ENCODE results near the gene PSMC3IP.
A peak's percentile ranks its signal among the peaks of the same experiment; 100 is the strongest.

Gene PSMC3IP

DNA sequence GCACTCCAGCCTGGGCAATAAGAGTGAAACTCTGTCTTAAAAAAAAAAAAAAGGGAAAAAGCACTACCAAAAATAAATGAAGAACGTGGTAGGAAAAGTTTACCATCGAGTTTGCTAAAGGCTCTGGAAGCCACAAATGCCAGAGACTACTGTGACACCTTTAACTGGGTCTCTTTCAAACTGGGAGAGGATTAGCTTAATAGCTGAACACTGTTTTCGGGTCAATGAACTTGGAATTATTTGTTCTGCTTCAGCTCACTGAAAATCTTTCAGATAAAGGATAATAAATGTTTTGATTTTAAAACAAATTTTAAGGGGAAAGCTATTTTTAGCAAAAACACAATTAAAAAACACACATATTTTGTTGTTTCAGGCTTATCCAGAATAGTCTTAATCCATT, 30.2 kb upstream of the PSMC3IP start:
- Histone ChIP-seq H3K9me3 (ENCODE audit: control extremely low read depth in 1 of 5, control insufficient read depth in 4 of 5, insufficient read depth in 2 of 5, low read depth in 1 of 5, low read length in 4 of 5) (no peaks in the 10 kb centered on the region), H3K36me3 (ENCODE audit: control insufficient read depth in 4 of 4, insufficient read depth in 4 of 4, low read length in 3 of 4) (peaks cover 2 to 15% (median 9%) of the 10 kb centered on the region in 4 experiments), H3K27ac (ENCODE audit: insufficient read depth in 1 of 2, low read depth in 1 of 2, low read length in 2 of 2, poor library complexity in 1 of 2, severe bottlenecking in 2 of 2) (peak overlapping the region; percentile 70 to 92), H3K4me1 (ENCODE audit: control extremely low read depth in 1 of 4, control insufficient read depth in 4 of 4, insufficient read depth in 4 of 4, low read length in 3 of 4) (peaks cover 5 to 31% (median 19%) of the 10 kb centered on the region in 4 experiments), H3K27me3 (replicated peaks in 2 of 5; ENCODE audit: control insufficient read depth in 4 of 5, insufficient read depth in 5 of 5, low read length in 4 of 5) (no peaks in the 10 kb centered on the region), H3K4me3 (ENCODE audit: control insufficient read depth in 1 of 7, extremely low read depth in 1 of 7, insufficient read depth in 4 of 7, low read depth in 2 of 7, low read length in 6 of 7) (peak overlapping the region in 5 of 7 experiments; percentile 95 to 100 (median 98))
- no peak for DNase-seq
- WGBS (ENCODE audit: insufficient coverage): 80% methylated on average over 2 of the region's 3 CpGs
- CTCF ChIA-PET: interaction anchor here (0.6 to 2.6 kb wide), 15 partner anchors 10 to 217 kb away, joined by 3 to 10 read pairs (median 4); partner anchors contain the start of gene PSMC3IP
- POLR2A ChIA-PET: interaction anchor here (1.3 to 3.0 kb wide), 4 partner anchors 30 to 70 kb away, joined by 3 to 14 read pairs (median 4); partner anchors contain the start of gene PSMC3IP

DNA sequence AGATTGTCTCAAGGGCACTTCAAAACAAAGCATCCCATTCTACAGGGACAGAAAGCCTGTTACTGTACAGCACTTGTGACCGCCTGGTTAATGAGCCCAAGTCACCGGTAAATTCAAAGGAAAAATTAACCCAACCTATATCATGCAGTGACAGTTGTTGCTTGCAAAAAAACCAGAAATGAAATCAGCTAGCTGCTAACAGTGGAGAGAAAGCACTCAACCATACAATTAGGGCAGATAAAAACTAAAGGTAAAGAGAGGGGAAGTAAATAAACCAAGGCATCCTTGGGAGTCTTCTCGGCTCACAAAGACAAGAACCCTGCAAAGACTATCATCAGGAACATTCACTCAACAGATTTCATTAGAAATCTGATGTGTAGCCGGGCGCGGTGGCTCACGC, 25.8 kb upstream of the PSMC3IP start:
- Histone ChIP-seq H3K4me1 (ENCODE audit: control extremely low read depth in 1 of 4, control insufficient read depth in 4 of 4, insufficient read depth in 4 of 4, low read length in 3 of 4) (peaks cover 5 to 23% (median 9%) of the 10 kb centered on the region in 4 experiments), H3K36me3 (ENCODE audit: control insufficient read depth in 4 of 4, insufficient read depth in 4 of 4, low read length in 3 of 4) (peaks cover 0 to 5% (median 2%) of the 10 kb centered on the region in 4 experiments), H3K27me3 (replicated peaks in 2 of 5; ENCODE audit: control insufficient read depth in 4 of 5, insufficient read depth in 5 of 5, low read length in 4 of 5) (no peaks in the 10 kb centered on the region), H3K4me3 (ENCODE audit: control insufficient read depth in 1 of 7, extremely low read depth in 1 of 7, insufficient read depth in 4 of 7, low read depth in 2 of 7, low read length in 6 of 7) (no peak overlapping the region), H3K9me3 (ENCODE audit: control extremely low read depth in 1 of 5, control insufficient read depth in 4 of 5, insufficient read depth in 2 of 5, low read depth in 1 of 5, low read length in 4 of 5) (no peaks in the 10 kb centered on the region), H3K27ac (ENCODE audit: insufficient read depth in 1 of 2, low read depth in 1 of 2, low read length in 2 of 2, poor library complexity in 1 of 2, severe bottlenecking in 2 of 2) (no peak overlapping the region)
- ChIA-PET CTCF (no interaction called here), POLR2A (no interaction called here)
- DNase-seq: no peak
- WGBS (ENCODE audit: insufficient coverage): 93% methylated on average over 6 of the region's 7 CpGs

DNA sequence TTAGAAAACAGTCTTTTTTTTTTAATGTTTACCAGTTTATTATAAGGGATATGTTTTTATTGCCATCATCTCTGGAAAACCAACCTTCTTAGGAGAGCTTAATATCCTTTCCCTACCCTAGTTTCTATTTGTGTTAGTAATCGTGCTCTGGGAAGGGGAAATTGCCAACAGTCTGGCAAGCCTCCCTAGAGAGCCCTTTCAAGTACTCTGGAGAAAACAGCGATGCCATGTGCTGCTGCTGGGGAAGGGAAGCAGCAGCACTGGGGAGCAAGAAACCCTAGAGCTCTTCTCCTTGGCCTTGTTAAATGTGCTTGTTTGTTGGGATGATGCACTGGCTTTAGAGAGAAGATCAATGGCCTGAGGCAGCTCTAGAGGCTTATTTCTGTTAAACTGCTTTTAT, 21.4 kb upstream of the PSMC3IP start:
- WGBS (ENCODE audit: insufficient coverage): no CpG with 5 or more reads among the region's 2 CpGs
- no peaks in the 10 kb centered on the region for H3K9me3 ChIP-seq (ENCODE audit: control extremely low read depth in 1 of 5, control insufficient read depth in 4 of 5, insufficient read depth in 2 of 5, low read depth in 1 of 5, low read length in 4 of 5)
- H3K4me3 ChIP-seq (ENCODE audit: control insufficient read depth in 1 of 7, extremely low read depth in 1 of 7, insufficient read depth in 4 of 7, low read depth in 2 of 7, low read length in 6 of 7): no peak overlapping the region
- H3K27me3 ChIP-seq (replicated peaks in 2 of 5; ENCODE audit: control insufficient read depth in 4 of 5, insufficient read depth in 5 of 5, low read length in 4 of 5): no peaks in the 10 kb centered on the region
- ChIA-PET CTCF (interaction anchor here (0.6 to 1.9 kb wide), 4 partner anchors 13 to 81 kb away, joined by 3 to 7 read pairs (median 3); no protein-coding TSS in a partner anchor), POLR2A (interaction anchor here (0.7 kb wide), 2 partner anchors 20 to 182 kb away, joined by 3 to 5 read pairs; no protein-coding TSS in a partner anchor)
- H3K27ac ChIP-seq (ENCODE audit: insufficient read depth in 1 of 2, low read depth in 1 of 2, low read length in 2 of 2, poor library complexity in 1 of 2, severe bottlenecking in 2 of 2): peak overlapping the region in 1 of 2 experiments; percentile 29
- H3K36me3 ChIP-seq (ENCODE audit: control insufficient read depth in 4 of 4, insufficient read depth in 4 of 4, low read length in 3 of 4): peaks cover under 1 to 5% (median 3%) of the 10 kb centered on the region in 4 experiments
- no peak for DNase-seq
- peaks cover 0 to 5% (median 0%) of the 10 kb centered on the region in 4 experiments for H3K4me1 ChIP-seq (ENCODE audit: control extremely low read depth in 1 of 4, control insufficient read depth in 4 of 4, insufficient read depth in 4 of 4, low read length in 3 of 4)

DNA sequence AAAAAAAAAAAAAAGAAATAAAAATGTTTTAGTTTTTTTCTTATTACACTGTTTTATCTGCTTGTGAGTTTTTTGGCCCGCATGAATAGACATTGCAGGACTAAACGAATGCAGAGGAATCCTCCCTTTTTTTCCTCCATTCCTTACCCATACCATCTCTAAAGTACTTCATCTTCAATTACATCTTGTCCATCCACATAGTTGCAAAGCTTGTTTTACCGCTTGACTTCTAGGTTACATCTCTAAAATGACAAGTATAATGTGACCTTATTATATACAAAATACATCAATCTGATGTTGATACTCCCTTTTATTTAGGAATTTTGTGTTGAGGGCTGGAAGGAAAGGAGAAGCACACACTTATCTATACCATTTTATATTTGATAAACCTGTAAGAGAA, 18.9 kb upstream of the PSMC3IP start:
- DNase-seq: no peak
- H3K36me3 ChIP-seq (ENCODE audit: control insufficient read depth in 4 of 4, insufficient read depth in 4 of 4, low read length in 3 of 4): peaks cover 6 to 9% (median 7%) of the 10 kb centered on the region in 4 experiments
- no CpG with 5 or more reads among the region's 3 CpGs for WGBS (ENCODE audit: insufficient coverage)
- no peak overlapping the region for H3K4me3 ChIP-seq (ENCODE audit: control insufficient read depth in 1 of 7, extremely low read depth in 1 of 7, insufficient read depth in 4 of 7, low read depth in 2 of 7, low read length in 6 of 7)
- H3K27ac ChIP-seq (ENCODE audit: insufficient read depth in 1 of 2, low read depth in 1 of 2, low read length in 2 of 2, poor library complexity in 1 of 2, severe bottlenecking in 2 of 2): no peak overlapping the region
- H3K4me1 ChIP-seq (ENCODE audit: control extremely low read depth in 1 of 4, control insufficient read depth in 4 of 4, insufficient read depth in 4 of 4, low read length in 3 of 4): peaks cover 0 to 5% (median 0%) of the 10 kb centered on the region in 4 experiments
- H3K27me3 ChIP-seq (replicated peaks in 2 of 5; ENCODE audit: control insufficient read depth in 4 of 5, insufficient read depth in 5 of 5, low read length in 4 of 5): no peaks in the 10 kb centered on the region
- ChIA-PET CTCF (no interaction called here), POLR2A (interaction anchor here (0.6 kb wide), 1 partner anchor 228 kb away, joined by 3 read pairs; the partner anchor contains the start of gene BECN1)
- no peaks in the 10 kb centered on the region for H3K9me3 ChIP-seq (ENCODE audit: control extremely low read depth in 1 of 5, control insufficient read depth in 4 of 5, insufficient read depth in 2 of 5, low read depth in 1 of 5, low read length in 4 of 5)

DNA sequence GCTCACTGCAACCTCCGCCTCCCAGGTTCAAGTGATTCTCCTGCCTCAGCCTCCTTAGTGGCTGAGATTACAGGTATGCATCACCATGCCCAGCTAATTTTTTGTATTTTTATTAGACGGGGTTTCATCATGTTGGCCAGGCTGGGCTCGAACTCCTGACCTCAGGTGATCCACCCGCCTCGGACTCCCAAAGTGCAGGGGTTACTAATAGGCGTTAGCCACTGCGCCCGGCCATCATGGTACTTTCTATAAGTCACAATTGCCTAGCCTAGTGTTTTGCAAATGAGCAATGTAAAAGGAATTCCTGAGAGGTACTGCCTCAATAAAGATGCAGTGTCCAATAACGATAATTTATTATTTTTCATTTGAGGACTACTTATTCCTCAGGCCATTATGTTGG, 13.9 kb upstream of the PSMC3IP start:
- Histone ChIP-seq H3K4me3 (ENCODE audit: control insufficient read depth in 1 of 7, extremely low read depth in 1 of 7, insufficient read depth in 4 of 7, low read depth in 2 of 7, low read length in 6 of 7) (no peak overlapping the region), H3K9me3 (ENCODE audit: control extremely low read depth in 1 of 5, control insufficient read depth in 4 of 5, insufficient read depth in 2 of 5, low read depth in 1 of 5, low read length in 4 of 5) (no peaks in the 10 kb centered on the region), H3K27me3 (replicated peaks in 2 of 5; ENCODE audit: control insufficient read depth in 4 of 5, insufficient read depth in 5 of 5, low read length in 4 of 5) (no peaks in the 10 kb centered on the region), H3K4me1 (ENCODE audit: control extremely low read depth in 1 of 4, control insufficient read depth in 4 of 4, insufficient read depth in 4 of 4, low read length in 3 of 4) (no peaks in the 10 kb centered on the region), H3K27ac (ENCODE audit: insufficient read depth in 1 of 2, low read depth in 1 of 2, low read length in 2 of 2, poor library complexity in 1 of 2, severe bottlenecking in 2 of 2) (no peak overlapping the region), H3K36me3 (ENCODE audit: control insufficient read depth in 4 of 4, insufficient read depth in 4 of 4, low read length in 3 of 4) (peaks cover 22 to 50% (median 31%) of the 10 kb centered on the region in 4 experiments)
- ChIA-PET POLR2A (no interaction called here), CTCF (interaction anchor here (2.7 kb wide), 1 partner anchor 13 kb away, joined by 8 read pairs; no protein-coding TSS in a partner anchor)
- WGBS (ENCODE audit: insufficient coverage): 97% methylated on average over 7 of the region's 9 CpGs
- DNase-seq: no peak

DNA sequence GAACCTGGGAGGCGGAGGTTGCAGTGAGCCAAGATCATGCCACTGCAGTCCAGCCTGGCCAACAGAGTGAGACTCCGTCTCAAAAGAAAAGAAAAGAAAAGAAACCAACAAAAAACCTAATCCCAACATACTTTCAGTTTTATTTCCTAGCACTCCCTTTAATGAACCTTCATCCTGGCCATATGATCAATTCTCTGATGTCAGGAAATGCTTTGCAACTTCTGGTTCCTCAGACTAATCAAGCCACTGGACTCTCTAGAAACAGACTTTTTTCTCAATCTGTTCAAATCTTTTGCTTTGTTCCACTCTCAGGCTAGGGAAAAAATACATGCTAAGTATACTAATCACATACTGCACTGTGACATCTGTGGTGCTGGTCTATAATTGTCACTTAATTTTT, 13.4 kb upstream of the PSMC3IP start:
- ChIA-PET POLR2A (no interaction called here), CTCF (interaction anchor here (2.7 kb wide), 1 partner anchor 12 kb away, joined by 8 read pairs; no protein-coding TSS in a partner anchor)
- WGBS (ENCODE audit: insufficient coverage): 100% methylated on average over 1 of the region's 2 CpGs

DNA sequence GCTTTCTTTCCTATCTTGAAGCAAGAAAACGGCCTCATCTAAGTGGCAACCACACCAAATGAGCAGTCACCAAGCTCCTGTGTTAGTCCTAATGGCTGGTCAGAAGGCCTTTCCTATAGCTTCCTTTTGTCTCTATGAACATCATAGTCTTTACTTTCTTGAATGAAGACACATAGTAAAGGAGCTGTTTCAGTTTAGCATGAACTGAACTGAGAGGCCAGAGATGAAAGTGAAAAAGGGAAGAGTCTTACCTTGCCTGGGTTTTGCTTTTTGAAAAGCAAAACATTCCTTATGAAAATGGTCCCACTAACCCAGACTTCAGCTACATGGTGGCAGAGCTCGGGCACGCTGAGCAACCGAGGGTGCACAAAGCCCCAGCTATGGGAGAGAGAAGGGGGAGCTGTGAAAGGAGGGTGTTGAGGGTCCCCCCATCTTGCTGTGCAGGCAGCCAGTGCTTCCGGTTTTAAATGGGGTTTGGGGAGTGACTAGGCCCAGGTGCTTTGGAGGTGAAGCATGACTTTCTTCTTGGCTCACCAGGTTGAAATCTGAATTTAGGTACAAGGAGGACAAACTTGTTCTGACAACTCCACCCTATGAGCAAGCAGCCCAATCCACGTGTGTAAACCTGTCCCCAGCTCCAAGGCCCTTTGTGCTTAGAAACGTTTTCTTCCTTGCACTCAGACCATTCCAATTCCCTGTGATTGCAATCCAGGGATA, 9.1 kb upstream of the PSMC3IP start:
- ChIA-PET CTCF (interaction anchor here (0.8 to 4.1 kb wide), 5 partner anchors 9 to 94 kb away, joined by 3 to 26 read pairs (median 6); partner anchors contain the start of gene PSMC3IP), POLR2A (interaction anchor here (0.6 kb wide), 1 partner anchor 18 kb away, joined by 3 read pairs; no protein-coding TSS in a partner anchor)
- H3K9me3 ChIP-seq (ENCODE audit: control extremely low read depth in 1 of 5, control insufficient read depth in 4 of 5, insufficient read depth in 2 of 5, low read depth in 1 of 5, low read length in 4 of 5): no peaks in the 10 kb centered on the region
- 97% methylated on average over 5 of the region's 7 CpGs for WGBS (ENCODE audit: insufficient coverage)
- H3K4me1 ChIP-seq (ENCODE audit: control extremely low read depth in 1 of 4, control insufficient read depth in 4 of 4, insufficient read depth in 4 of 4, low read length in 3 of 4): peaks cover 0 to 6% (median 0%) of the 10 kb centered on the region in 4 experiments
- H3K27ac ChIP-seq (ENCODE audit: insufficient read depth in 1 of 2, low read depth in 1 of 2, low read length in 2 of 2, poor library complexity in 1 of 2, severe bottlenecking in 2 of 2): no peak overlapping the region
- DNase-seq: no peak
- no peaks in the 10 kb centered on the region for H3K27me3 ChIP-seq (replicated peaks in 2 of 5; ENCODE audit: control insufficient read depth in 4 of 5, insufficient read depth in 5 of 5, low read length in 4 of 5)
- H3K36me3 ChIP-seq (ENCODE audit: control insufficient read depth in 4 of 4, insufficient read depth in 4 of 4, low read length in 3 of 4): peaks cover 41 to 93% (median 67%) of the 10 kb centered on the region in 4 experiments
- H3K4me3 ChIP-seq (ENCODE audit: control insufficient read depth in 1 of 7, extremely low read depth in 1 of 7, insufficient read depth in 4 of 7, low read depth in 2 of 7, low read length in 6 of 7): no peak overlapping the region

More for the DNA sequence above, 13.4 kb upstream of the PSMC3IP start:
- Histone ChIP-seq H3K9me3 (ENCODE audit: control extremely low read depth in 1 of 5, control insufficient read depth in 4 of 5, insufficient read depth in 2 of 5, low read depth in 1 of 5, low read length in 4 of 5) (no peaks in the 10 kb centered on the region), H3K36me3 (ENCODE audit: control insufficient read depth in 4 of 4, insufficient read depth in 4 of 4, low read length in 3 of 4) (peaks cover 22 to 55% (median 35%) of the 10 kb centered on the region in 4 experiments), H3K27ac (ENCODE audit: insufficient read depth in 1 of 2, low read depth in 1 of 2, low read length in 2 of 2, poor library complexity in 1 of 2, severe bottlenecking in 2 of 2) (no peak overlapping the region), H3K4me1 (ENCODE audit: control extremely low read depth in 1 of 4, control insufficient read depth in 4 of 4, insufficient read depth in 4 of 4, low read length in 3 of 4) (no peaks in the 10 kb centered on the region), H3K27me3 (replicated peaks in 2 of 5; ENCODE audit: control insufficient read depth in 4 of 5, insufficient read depth in 5 of 5, low read length in 4 of 5) (no peaks in the 10 kb centered on the region), H3K4me3 (ENCODE audit: control insufficient read depth in 1 of 7, extremely low read depth in 1 of 7, insufficient read depth in 4 of 7, low read depth in 2 of 7, low read length in 6 of 7) (no peak overlapping the region)
- no peak for DNase-seq

All from common myeloid progenitor, CD34-positive (primary cell).